ENCODE data around the gene RNF182. TPM values are rescaled to one million over a fixed set of nuclear protein-coding genes. Genes with fewer than 3 reads are reported as not detected.

The RNF182 gene
- total and polyA plus RNA-seq, 2 donors (not counting 3 experiments of a cell fraction or from before 2014, with no cell fraction given): 0.43 to 0.93 TPM

DNA sequence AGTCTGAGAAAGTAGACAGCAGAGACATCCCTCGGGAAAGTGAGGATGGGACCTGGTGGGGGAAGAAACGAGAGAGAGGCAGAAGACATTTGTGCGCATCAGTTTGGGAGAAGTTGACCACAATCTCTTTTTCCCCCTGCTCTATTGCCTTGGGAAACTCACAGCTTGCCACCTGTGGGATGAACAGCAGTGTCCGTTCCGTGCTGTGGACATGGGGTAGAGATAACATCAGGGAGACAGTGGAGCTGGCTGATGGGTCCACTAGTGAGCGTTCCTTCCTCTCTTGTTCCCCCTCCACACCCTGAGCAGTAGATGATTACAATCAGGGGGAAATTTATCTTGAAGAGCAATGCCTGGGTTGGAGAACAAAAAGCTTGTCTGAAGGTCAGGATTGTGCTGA lies 21.8 kb upstream of the RNF182 start:
- dilution Hi-C loops (cut with MboI; ENCODE audit: extremely low pct_ligation_motif_present, low sequenced_read_pairs) (no loop called here), intact Hi-C loops (cut with micrococcal nuclease) (no loop called here)
- H3K36me3 ChIP-seq (ENCODE audit: control insufficient read depth in 2 of 2, extremely low read depth in 1 of 2, insufficient read depth in 2 of 2, low read length in 2 of 2): no peaks in the 10 kb centered on the region
- POLR2A ChIA-PET: no interaction called here
- no peak overlapping the region for H3K4me2 ChIP-seq (ENCODE audit: insufficient read depth, low read length)
- H3K4me3 ChIP-seq (replicated peaks in 1 of 3; ENCODE audit: insufficient read depth in 1 of 3, low read depth in 1 of 3, low read length in 3 of 3): no peak overlapping the region
- H4K20me1 ChIP-seq (replicated peaks; ENCODE audit: control insufficient read depth, extremely low read depth, insufficient read depth, low read length): no peaks in the 10 kb centered on the region
- H3K9me1 ChIP-seq (replicated peaks; ENCODE audit: control insufficient read depth, extremely low read depth, insufficient read depth, low read length): no peaks in the 10 kb centered on the region
- TF ChIP-seq EZH2 (IDR thresholded peaks at IDR 0.05; ENCODE audit: borderline replicate concordance, low read depth, low read length, severe bottlenecking) (no peak), JUN (IDR thresholded peaks at IDR 0.05; ENCODE audit: borderline replicate concordance, insufficient read depth, insufficient read length, low read depth) (no peak), GATA2 (IDR thresholded peaks at IDR 0.05; ENCODE audit: insufficient read depth, insufficient read length, low read depth, low read length) (no peak), FOS (IDR thresholded peaks at IDR 0.05; ENCODE audit: borderline replicate concordance, insufficient read depth, low read length) (no peak)
- H2AFZ ChIP-seq (ENCODE audit: low read depth, low read length): no peak overlapping the region
- no peak overlapping the region for H3K27ac ChIP-seq (ENCODE audit: insufficient read depth, low read depth, low read length)
- no peak for DNase-seq (ENCODE audit: low read depth, low spot score)
- CTCF ChIA-PET: interaction anchor here (1.5 to 2.4 kb wide), 2 partner anchors 143 to 164 kb away, joined by 5 to 7 read pairs; no protein-coding TSS in a partner anchor
- H3K79me2 ChIP-seq (ENCODE audit: control insufficient read depth, insufficient read depth, low read length): no peaks in the 10 kb centered on the region
- no TSS peak for BruUV-seq (replicated peaks)
- H3K27me3 ChIP-seq (ENCODE audit: control insufficient read depth in 2 of 2, insufficient read depth in 2 of 2, low read length in 2 of 2): peaks cover 3% of the 10 kb centered on the region in 2 experiments
- H3K9ac ChIP-seq (replicated peaks; ENCODE audit: extremely low read depth, insufficient read depth, low read length): no peak overlapping the region
- H3K9me3 ChIP-seq (replicated peaks; ENCODE audit: control insufficient read depth, insufficient read depth, low read length): no peaks in the 10 kb centered on the region
- H3K4me1 ChIP-seq (ENCODE audit: control insufficient read depth, extremely low read depth, insufficient read depth, low read length): no peaks in the 10 kb centered on the region
- no peak for FAIRE-seq

DNA sequence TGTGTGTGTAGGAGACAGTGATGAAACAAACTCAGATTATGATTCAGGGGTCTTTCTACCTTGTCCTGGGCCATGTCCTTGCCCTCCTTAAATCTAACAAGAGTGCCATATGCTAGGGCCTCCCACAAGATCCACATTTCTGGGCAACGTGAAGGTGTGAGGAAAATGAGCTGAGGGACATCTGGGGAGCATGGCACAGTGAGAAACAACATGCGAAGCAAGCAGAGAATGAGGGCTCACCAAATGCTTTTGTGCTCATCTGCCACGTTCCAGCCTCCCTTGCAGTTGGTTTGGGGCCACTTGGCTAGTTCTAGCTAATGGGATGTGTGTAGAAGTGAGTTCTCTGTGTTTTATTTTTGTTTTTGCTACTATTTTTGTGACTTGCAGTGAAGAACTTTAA lies 21.4 kb upstream of the RNF182 start:
- Histone ChIP-seq H3K27ac (ENCODE audit: insufficient read depth, low read depth, low read length) (no peak overlapping the region), H4K20me1 (replicated peaks; ENCODE audit: control insufficient read depth, extremely low read depth, insufficient read depth, low read length) (no peaks in the 10 kb centered on the region), H3K4me1 (ENCODE audit: control insufficient read depth, extremely low read depth, insufficient read depth, low read length) (no peaks in the 10 kb centered on the region), H3K4me3 (replicated peaks in 1 of 3; ENCODE audit: insufficient read depth in 1 of 3, low read depth in 1 of 3, low read length in 3 of 3) (no peak overlapping the region), H3K27me3 (ENCODE audit: control insufficient read depth in 2 of 2, insufficient read depth in 2 of 2, low read length in 2 of 2) (peaks cover 3% of the 10 kb centered on the region in 2 experiments), H2AFZ (ENCODE audit: low read depth, low read length) (no peak overlapping the region), H3K9me1 (replicated peaks; ENCODE audit: control insufficient read depth, extremely low read depth, insufficient read depth, low read length) (no peaks in the 10 kb centered on the region), H3K36me3 (ENCODE audit: control insufficient read depth in 2 of 2, extremely low read depth in 1 of 2, insufficient read depth in 2 of 2, low read length in 2 of 2) (no peaks in the 10 kb centered on the region), H3K4me2 (ENCODE audit: insufficient read depth, low read length) (no peak overlapping the region), H3K9me3 (replicated peaks; ENCODE audit: control insufficient read depth, insufficient read depth, low read length) (no peaks in the 10 kb centered on the region), H3K9ac (replicated peaks; ENCODE audit: extremely low read depth, insufficient read depth, low read length) (no peak overlapping the region), H3K79me2 (ENCODE audit: control insufficient read depth, insufficient read depth, low read length) (no peaks in the 10 kb centered on the region)
- FAIRE-seq (no peak), DNase-seq (ENCODE audit: low read depth, low spot score) (no peak)
- dilution Hi-C loops (cut with MboI; ENCODE audit: extremely low pct_ligation_motif_present, low sequenced_read_pairs) (no loop called here), intact Hi-C loops (cut with micrococcal nuclease) (no loop called here)
- ChIA-PET CTCF (interaction anchor here (1.1 to 2.7 kb wide), 3 partner anchors 143 to 164 kb away, joined by 4 to 11 read pairs (median 7); no protein-coding TSS in a partner anchor), POLR2A (no interaction called here)
- BruUV-seq (replicated peaks): no TSS peak
- TF ChIP-seq, protein P1, sequence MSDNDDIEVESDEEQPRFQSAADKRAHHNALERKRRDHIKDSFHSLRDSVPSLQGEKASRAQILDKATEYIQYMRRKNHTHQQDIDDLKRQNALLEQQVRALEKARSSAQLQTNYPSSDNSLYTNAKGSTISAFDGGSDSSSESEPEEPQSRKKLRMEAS (IDR thresholded peaks at IDR 0.05; ENCODE audit: insufficient read depth, insufficient read length): no peak
- no peak for TF ChIP-seq POLR2AphosphoS5 (IDR thresholded peaks at IDR 0.05; ENCODE audit: insufficient read depth, low read depth, low read length)
- no peak for TF ChIP-seq JUN (IDR thresholded peaks at IDR 0.05; ENCODE audit: borderline replicate concordance, insufficient read depth, insufficient read length, low read depth)
- no peak for TF ChIP-seq FOS (IDR thresholded peaks at IDR 0.05; ENCODE audit: borderline replicate concordance, insufficient read depth, low read length)
- no peak for TF ChIP-seq GATA2 (IDR thresholded peaks at IDR 0.05; ENCODE audit: insufficient read depth, insufficient read length, low read depth, low read length)
- TF ChIP-seq EZH2 (IDR thresholded peaks at IDR 0.05; ENCODE audit: borderline replicate concordance, low read depth, low read length, severe bottlenecking): no peak
- TF ChIP-seq POLR2A (IDR thresholded peaks at IDR 0.05; ENCODE audit: low read depth, low read length): no peak
- TF ChIP-seq MYC (IDR thresholded peaks at IDR 0.05; ENCODE audit: low read depth, low read length): no peak
- TF ChIP-seq, protein P2, sequence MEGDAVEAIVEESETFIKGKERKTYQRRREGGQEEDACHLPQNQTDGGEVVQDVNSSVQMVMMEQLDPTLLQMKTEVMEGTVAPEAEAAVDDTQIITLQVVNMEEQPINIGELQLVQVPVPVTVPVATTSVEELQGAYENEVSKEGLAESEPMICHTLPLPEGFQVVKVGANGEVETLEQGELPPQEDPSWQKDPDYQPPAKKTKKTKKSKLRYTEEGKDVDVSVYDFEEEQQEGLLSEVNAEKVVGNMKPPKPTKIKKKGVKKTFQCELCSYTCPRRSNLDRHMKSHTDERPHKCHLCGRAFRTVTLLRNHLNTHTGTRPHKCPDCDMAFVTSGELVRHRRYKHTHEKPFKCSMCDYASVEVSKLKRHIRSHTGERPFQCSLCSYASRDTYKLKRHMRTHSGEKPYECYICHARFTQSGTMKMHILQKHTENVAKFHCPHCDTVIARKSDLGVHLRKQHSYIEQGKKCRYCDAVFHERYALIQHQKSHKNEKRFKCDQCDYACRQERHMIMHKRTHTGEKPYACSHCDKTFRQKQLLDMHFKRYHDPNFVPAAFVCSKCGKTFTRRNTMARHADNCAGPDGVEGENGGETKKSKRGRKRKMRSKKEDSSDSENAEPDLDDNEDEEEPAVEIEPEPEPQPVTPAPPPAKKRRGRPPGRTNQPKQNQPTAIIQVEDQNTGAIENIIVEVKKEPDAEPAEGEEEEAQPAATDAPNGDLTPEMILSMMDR (IDR thresholded peaks at IDR 0.05; ENCODE audit: extremely low read depth in 1 of 2, insufficient read depth in 1 of 2, low read depth in 1 of 2, low read length in 2 of 2): no peak

Data from endothelial cell of umbilical vein (primary cell).